ENCODE data around the gene DENND1A.

GRCh38 chr9:123616707-123617106 lies 313.2 kb downstream of the DENND1A start:
- TF ChIP-seq ATF3 (CRISPR knock-in tag; IDR thresholded peaks at IDR 0.05) (no peak), ZBTB7A (CRISPR knock-in tag; IDR thresholded peaks at IDR 0.05) (no peak), ZNF292 (CRISPR knock-in tag; IDR thresholded peaks at IDR 0.05; ENCODE audit: borderline replicate concordance, low read depth) (no peak), CHD4 (IDR thresholded peaks at IDR 0.05; ENCODE audit: borderline replicate concordance, low read length) (no peak), CREM (IDR thresholded peaks at IDR 0.05) (no peak), CREM (CRISPR knock-in tag; IDR thresholded peaks at IDR 0.05) (no peak), THAP9 (CRISPR knock-in tag; IDR thresholded peaks at IDR 0.05; ENCODE audit: borderline replicate concordance) (no peak), ZNF569 (CRISPR knock-in tag; IDR thresholded peaks at IDR 0.05; ENCODE audit: borderline replicate concordance) (no peak), CTCF (CRISPR knock-in tag; IDR thresholded peaks at IDR 0.05) (no peak), ZNF407 (CRISPR knock-in tag; IDR thresholded peaks at IDR 0.05; ENCODE audit: not compliant biosample characterization) (no peak), PHF8 (CRISPR knock-in tag; IDR thresholded peaks at IDR 0.05) (no peak), MYNN (CRISPR knock-in tag; IDR thresholded peaks at IDR 0.05; ENCODE audit: low read depth) (no peak), EZH2 (conservative IDR thresholded peaks at IDR 0.05; ENCODE audit: low read depth, low read length) (no peak), NR3C1 (CRISPR knock-in tag; IDR thresholded peaks at IDR 0.05) (no peak)
